Stimulated activated CD8-positive, alpha-beta memory T cell treated with anti-CD3 and anti-CD28 coated beads, Interleukin-7, amount 100 ng/mL, for 24 hours (primary cell): ENCODE results near the gene OR6M1.

ENCODE experiments used
- DNase-seq: peaks from one replicate; pipeline ENCODE4 v3.0.0-alpha.2; 2020; ENCODE audit warnings: low read depth

Gene OR6M1, protein sequence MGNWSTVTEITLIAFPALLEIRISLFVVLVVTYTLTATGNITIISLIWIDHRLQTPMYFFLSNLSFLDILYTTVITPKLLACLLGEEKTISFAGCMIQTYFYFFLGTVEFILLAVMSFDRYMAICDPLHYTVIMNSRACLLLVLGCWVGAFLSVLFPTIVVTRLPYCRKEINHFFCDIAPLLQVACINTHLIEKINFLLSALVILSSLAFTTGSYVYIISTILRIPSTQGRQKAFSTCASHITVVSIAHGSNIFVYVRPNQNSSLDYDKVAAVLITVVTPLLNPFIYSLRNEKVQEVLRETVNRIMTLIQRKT

DNA sequence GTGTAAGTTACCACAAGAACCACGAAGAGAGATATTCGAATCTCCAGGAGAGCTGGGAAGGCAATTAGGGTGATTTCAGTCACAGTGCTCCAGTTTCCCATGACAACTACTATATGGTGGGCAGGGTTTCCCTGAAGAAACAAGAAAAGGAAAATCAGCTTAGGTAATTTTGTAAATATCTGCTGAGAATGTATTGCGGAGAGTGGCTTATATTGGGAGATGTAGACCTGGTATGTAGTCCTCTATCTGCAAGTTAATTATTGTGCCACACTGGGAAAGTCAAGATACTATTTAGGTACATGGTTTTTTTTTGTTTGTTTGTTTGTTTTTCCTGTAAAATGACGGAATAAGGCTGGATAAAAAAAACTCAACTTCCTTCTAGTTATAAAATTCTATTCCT, at the start of gene OR6M1:
Gene OR6M1, minus strand, starts transcription at position 101 of the 400 bp plus-strand sequence. Its CDS starts 0 bp downstream, at position 101.
- DNase-seq, result no peak

DNA sequence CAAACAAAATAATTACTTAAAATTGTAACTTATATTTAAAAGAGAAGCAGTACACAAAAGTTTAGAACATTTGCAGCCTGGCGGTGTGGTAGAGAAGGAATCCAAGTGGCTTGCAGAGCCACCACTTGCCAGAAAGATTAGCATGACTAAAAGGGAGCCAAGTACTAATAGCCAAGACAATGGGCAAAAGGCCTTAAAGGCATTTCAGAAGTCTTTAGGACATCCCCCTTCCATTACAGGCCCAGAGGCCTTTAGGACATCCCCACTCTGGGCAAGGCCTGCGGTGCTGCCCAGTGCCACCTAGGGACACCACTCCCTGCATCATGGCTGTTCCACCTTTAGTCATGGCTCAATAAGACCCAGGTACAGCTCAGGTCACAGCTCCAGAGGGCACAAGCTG, 46.9 kb upstream of the OR6M1 start:
- DNase-seq, result no peak

DNA sequence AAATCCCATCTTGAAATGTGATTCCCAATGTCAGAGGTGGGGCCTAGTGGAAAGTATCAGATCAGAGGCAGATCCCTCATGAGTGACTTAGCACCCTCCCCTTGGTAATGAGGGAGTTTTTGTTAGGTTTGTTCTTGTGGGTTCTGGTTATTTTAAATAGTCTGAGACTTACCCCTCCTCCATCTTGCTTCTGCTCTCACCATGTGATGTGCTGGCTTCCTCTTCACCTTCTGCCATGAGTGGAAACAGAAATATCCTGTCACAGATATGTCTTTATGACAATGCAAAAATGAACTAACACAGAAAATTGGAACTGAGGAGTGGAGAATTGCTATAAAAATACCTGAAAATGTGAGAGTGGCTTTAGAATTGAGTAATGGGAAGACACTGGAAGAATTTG, 46.2 kb upstream of the OR6M1 start:
- no peak for DNase-seq

DNA sequence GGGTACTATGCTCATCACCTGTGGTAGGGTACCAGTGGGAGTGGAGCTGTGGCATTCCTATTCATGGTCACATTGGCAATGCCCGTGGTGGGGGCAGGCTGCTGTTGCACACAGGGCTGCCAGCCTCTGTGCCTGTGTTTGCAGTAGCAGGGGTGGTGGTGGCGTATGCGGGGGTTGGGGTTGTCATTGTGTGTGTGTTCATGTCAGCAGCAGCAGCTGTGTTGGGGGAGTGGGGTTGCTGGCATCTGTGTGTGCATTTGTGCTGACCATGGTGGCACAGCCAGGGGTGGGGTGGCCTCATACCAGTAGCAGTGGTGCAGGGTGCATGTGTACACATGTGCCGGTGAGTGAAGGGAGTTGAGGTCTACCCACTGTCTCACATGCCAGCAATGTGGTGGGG, 45.0 kb upstream of the OR6M1 start:
- DNase-seq, result no peak

DNA sequence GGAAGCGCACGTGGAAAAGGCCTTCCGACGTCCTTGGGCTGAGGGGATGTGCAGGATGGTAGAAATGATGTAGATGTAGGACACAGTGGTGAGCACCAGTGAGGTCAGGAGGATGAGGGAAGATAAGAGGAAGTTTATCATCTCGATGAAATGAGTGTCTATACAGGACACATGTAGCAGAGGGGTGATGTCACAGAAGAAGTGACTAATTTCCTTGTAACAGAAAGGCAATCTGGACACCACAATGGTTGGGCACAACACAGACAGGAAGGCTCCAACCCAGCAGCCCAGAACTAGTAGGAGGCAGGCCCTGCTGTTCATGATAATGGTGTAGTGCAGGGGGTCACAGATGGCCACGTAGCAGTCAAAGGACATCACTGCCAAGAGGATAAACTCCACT, 35.0 kb upstream of the OR6M1 start:
- no peak for DNase-seq

DNA sequence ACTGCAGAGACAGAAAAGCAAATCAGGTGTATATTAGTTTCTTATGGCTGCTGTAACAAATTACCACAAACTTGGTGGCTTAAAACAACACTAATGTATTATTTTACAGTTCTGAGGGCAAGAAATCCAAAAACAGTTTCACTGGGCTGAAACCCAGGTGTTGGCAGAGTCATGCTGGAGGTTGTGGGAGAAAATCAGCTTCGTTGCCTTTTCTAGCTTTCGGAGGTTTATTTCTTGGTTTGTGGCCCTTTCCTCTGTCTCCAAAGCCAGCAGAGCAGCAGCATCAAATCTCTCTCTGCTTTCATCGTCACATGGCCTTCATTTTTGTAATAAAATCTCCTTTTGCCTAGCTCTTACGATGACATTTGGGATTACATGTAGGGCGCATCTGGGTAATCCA, 33.0 kb upstream of the OR6M1 start:
- DNase-seq, result no peak

DNA sequence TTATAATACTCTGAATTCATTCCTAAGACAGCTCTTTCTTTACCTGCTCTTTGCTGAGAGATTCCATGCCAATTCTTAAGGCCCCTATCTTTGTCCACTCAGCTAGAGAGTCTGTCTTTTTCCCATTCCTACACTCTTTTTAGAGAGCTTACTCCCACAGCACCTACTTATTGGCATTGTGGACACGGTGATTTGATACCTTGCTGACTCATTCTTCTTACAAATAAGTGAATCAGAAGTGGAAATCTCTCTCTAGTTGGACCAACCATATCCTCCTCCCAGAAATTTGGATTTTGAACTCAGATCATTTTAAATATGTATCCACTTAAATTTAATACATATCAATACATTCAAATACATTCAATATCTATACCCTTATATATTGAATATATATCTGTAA, 32.5 kb upstream of the OR6M1 start:
- no peak for DNase-seq

DNA sequence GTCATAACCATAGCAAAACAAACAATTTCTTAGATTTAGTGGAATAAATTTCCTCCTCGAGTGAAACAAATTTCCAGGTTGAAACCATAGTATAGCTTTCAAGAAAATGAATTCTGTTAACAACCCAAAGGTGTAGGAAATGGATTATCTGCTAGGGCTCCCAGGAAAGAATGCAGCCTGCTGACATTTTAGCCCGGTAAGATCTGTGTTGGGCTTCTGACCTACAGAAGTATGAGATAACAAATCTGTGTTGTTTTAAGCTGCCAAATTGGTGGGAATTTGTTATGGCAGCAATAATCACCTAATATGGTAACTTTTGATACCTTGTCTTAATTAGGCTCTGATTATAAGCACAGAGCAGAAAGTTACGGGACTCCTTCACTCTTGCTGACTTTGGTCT, 32.0 kb upstream of the OR6M1 start:
- DNase-seq, result no peak

DNA sequence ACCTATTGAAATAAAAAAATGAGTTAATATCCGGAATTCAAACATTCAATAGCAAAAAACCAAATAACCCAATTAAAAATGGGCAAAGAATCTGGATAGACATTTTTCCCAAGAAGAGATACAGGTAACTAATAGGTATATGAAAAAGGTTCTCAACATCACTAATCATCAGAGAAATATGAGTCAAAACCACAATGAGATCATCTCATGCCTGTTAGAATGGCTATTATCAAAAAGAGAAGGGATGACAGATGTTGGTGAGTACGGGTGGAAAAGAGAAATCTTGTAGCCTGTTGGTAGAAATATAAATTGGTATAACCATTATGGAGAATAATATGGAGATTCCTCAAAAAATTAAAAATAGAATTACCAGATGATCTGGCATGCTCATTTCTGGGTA, 26.9 kb upstream of the OR6M1 start:
- no peak for DNase-seq

DNA sequence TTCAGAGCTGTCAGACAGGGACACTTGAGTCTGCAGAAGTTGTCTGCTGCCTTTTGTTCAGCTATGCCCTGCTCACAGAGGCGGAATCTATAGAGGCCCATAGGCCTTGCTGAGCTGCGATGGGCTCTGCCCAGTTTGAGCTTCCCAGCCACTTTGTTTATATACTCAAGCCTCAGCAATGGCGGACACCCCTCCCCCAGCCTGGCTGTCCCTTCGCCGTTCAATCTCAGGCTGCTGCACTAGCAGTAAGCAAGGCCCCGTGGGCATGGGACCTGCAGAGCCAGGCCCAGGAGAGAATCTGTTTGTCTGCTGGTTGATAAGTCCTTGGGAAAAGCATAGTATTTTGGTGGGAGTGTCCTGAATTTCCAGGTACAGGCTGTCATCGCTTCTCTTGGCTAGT, 23.6 kb upstream of the OR6M1 start:
- no peak for DNase-seq

DNA sequence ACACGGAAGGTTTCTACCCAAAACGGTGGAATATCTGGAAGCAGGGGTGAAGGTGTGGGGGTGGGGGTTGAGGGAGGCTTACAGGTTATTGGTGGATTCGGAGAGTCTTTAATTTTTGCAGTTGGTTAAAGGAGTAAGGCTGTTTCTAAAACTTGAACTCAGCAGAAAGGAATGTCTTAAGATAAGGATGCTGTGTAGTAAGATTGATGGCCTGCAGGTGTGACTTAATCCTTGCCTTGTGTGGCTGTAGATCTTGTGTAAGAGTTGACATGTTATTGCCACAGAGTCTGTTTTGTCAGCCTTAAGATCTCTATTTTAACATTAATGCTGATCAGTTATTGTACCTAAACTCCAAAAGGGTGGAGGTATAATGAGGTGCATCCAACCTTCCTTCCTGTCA, 16.4 kb upstream of the OR6M1 start:
- no peak for DNase-seq

DNA sequence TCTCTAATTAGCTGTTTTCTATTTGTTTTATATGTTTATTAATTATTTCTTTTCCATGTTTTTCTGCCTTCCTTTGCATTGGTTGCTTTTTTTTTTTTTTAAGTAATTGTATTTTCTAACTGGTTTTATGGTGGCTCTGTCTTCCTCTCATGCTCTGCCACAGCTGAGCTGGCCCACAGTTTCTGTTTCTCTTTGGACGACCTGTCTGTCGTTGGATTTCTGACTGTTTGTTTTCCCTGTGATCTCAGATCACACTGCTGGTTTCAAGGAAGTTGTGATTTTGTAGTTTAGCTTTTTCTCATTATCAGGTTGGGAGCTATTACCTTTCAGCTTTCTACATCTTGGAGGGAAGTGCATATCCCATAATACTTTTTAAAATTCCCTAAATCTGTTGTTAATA, 15.9 kb upstream of the OR6M1 start:
- DNase-seq, result no peak

DNA sequence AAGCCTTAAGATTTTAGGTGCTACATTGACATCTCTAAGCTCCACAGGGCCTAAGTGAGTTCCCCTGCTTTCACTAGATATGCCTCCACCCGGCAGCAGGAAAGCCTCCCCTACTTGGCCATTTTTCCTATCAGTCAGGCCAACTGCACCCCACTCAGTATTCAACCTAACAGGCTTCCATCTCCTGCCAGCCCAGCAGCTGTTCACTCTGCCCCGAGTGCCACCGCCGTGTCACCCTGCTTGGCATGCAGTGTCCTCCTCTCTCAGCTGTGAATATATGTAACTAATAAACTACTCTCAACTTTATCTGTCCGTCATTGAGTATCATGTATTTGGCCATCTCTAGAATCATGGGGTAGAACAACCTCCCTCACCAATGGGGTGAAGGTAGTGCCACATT, 9.0 kb upstream of the OR6M1 start:
- no peak for DNase-seq

DNA sequence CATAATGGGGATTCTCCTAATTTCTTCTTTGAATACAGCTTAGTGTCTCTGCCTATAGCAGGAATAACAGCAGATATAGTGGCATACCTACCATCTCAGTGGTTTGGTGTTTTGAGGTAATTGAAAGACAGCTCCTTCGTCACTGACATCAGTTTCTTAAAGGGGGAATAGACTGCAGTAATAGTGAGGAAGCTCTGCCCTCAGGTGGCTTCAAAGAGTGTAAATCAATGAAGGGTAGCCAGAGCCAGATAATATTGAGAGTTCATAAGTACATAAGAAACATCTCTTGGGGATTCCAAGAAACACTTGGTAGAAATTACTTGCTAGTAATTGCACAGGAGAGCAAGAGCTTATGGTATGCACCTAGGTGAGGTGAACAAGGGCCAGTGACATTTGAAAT, 4.4 kb downstream of the OR6M1 start:
- DNase-seq, result no peak

DNA sequence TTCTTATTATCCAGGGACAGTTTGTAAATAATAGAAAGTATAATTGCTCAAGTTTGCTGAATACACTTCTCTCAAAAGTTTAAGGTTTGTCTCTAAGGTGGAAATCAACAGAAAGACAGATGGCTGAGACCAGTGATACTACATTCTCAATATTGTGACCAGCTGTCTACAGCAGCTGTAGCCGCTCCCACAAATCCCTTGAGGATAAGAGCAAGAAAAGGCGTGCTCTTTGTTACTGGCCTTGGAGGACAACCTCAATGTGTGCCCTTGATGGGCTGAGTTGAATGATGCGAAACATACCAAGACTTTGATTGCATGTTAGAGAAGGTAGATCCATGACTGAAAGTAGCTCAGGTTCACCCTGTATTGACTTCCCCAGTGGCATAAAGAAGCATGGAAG, 6.1 kb downstream of the OR6M1 start:
- DNase-seq, result no peak

DNA sequence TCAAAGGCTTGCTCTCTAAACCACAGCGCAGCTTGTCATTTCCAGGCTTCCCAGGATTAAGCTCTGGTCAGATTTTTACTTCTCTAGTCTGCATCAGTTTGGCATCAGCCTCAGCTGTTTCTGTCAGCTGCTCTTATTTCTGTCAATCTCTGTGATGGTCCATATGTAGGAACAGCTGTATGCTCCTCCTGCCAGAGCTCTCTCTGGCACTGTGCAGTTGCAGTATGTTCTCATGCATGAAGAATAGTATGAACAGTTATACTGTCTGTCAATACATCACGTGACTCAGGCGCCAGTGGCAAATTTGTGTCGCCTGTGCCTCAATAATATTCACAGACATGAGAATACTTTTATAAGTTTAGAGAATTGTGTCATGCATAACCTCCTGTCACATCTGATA, 6.7 kb downstream of the OR6M1 start:
- DNase-seq, result no peak

DNA sequence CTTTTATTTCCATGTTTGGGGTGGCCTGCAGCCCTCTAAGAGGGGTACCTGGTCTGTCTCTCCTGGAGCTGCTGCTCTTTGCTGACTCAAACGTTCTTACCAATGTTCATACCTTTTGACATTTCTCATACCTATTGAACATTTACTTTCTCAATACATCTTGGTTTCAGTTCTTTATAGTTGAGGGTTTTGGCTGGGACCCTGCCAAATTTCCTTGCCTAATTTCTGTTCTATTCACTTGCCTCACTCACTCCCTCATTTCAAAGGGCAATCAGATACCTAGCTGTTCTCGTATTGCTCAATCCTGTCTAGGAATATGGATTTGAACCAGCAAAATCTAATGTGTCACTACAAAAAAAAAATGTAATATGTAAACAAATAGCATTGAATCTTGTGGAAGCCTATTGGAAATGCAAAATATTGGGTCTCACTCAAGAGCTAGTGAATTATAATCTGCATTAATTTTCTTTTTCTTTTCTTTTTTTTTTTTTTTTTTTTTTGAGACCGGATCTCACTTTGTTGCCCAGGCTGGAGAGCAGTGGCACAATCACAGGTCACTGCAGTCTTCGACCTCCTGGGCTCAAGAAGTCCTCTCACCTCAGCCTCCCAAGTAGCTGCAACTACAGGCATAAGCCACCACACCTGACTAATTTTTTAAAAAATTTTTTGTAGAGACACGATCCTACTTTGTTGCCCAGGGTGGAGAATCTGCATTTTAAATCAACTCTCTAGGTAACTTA, 7.5 kb downstream of the OR6M1 start:
- DNase-seq, result no peak

DNA sequence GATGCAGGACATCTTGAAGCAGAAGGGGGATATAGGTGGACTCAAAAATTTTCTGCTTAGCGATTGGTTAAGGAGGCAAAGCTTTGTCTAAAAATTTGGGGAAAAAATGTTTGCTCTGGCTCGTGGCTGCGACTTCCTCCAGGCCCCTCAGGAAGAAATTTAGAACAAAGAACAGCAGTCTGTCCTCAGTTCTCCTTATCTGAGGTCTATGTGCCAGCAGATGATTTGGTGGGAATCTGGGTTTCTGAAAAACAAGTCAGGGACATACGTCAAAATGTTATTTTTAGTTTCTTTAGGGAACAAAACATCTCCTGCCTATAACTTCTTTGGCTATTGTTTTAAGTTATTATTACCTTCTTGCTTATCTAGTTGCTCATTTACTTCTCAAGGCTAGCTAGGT, 8.1 kb downstream of the OR6M1 start:
- DNase-seq, result no peak

DNA sequence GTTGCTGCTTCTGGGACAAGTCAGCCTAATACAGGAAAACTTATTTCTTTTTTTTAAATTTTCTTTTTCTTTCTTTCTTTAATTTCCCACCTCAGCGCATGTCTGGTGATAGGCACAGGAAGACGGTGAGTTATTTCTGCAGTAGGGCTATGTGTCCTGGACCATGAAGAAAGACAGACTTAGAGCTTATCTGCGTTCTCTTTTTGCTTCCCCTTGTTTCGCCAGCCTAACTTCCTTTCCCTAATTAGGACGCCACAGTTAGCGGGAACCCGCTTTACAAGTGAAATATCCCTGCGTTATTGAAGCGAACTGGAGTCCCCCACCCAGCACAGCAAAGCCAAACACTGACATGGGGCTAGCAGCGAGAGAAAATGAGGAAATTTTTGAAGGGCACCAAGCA, 8.6 kb downstream of the OR6M1 start:
- no peak for DNase-seq

DNA sequence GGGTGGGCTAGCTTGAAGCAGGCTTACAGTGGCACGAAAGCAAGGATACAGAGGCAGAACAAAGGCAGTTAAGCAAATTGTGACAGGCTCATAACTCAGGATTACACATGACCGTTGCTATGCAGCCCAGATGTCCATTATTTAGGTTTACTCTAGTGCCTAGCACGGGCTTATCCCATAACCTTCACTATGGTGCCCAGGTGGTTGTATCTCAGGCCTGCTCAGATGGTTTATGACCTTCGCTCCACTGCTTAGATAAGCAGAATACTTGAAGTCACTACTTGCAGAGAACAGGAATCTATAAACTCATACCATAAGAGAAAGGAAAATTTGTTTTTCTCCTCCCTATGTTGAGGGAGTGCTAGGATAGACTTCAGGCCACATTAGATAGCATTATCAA, 9.0 kb downstream of the OR6M1 start:
- DNase-seq, result no peak

DNA sequence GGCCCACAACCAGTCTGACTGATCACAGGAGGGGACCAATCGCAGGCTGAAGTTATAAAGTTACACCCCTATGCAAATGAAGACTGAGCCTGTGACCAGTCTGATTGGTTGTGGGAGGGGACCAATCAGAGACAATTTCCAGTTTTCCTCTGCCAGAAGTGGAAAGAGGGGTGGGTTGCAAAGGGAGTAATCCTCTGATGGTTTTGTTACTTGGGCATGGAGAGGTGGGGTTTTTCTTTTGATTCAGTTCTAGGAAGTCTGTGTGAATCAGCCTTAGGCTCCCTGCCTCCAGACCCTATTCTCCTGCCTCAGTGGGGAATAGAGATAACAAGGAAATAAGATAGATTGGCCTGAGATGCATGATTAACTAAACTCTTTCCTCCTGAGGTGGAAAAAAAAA, 9.9 kb downstream of the OR6M1 start:
- DNase-seq, result no peak

DNA sequence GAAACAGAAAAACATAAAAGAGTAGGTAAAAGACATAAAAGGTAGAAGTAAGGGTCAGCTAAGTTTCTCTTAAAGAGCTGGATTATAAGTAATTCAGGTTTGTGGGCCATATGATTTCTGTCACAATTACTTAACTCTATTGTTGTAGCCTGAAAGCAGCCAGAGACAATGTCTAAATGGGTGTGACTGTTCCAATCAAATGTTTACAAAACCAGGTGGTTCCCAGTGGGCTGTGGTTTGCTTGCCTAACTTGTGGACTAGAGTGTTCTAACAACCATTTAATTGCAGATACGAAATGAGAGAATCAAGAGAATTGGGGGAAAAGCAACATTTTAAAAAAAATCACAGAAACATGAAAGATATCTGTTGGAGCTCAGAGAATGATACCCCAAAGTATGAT, 22.6 kb downstream of the OR6M1 start:
- no peak for DNase-seq

DNA sequence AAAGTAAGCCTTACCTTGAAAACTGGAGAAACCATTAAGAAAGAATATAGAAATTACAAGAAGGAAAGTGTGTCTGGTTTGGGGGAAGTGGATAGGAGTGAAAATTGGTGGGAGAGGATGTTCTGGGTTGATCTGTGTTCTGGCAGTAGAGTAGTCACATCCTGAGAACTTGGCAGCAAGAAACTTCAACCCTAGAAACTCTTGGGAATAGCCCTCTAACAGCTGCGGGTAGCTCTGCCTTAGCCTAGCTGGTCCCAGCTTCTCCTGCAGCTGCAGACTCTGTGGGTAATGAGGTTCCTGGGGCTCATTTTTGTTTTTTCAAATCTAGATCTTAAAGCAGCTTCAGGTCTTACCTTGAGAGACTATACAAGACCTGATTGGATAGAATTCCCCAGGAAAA, 27.6 kb downstream of the OR6M1 start:
- no peak for DNase-seq
